ENCODE data around the gene AP2A2.

DNA sequence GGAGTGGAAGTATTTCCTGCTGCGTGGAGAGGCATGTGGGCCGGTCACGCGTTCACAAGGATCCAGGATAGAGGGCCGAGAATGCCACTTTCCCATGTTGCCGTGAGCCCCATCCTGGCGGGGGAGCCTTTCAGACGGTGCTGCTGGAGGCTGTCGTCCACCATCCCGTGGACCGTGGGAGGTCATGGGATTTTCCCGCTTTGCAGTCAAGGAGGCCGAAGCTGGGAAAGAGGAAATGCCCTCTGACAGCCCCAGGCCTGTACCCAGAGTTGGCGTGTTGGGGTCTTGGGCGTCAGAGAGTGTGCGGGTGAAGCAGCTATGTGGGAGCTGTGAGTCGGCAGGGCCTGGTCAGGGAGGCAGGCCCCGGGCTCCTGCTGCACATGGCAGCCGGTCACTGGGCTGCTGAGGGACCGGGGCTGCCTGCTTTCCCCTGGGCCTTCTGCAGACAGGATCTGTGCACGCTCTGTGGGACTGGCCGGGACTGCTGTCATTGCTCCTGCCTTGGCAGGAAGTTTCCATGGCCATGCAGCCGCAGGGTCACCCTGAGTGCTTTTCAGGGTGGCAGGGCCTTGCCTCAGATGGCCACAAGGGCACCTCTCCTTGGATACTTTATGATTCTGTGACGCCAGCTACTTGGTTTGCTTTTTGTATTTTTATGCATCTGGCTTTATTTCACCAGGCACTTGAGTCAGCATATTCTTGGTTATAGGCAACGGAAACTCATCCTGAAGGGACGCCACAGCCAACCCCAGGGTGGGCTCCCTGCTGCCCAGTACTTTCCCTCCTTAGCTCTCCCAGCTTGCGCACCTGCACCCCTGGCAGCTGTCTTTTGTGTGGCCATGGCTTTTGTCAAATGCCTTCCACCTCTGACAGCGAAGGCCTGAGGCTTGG lies 52.4 kb downstream of the AP2A2 start:
- no peak for TF ChIP-seq POLR2AphosphoS5 (IDR thresholded peaks at IDR 0.05; ENCODE audit: borderline replicate concordance, low read depth, low read length)
- TF ChIP-seq EZH2 (IDR thresholded peaks at IDR 0.05) = no peak
- no peak for TF ChIP-seq FOXP2 (optimal IDR thresholded peaks at IDR 0.05; ENCODE audit: control extremely low read depth, extremely low read length, insufficient read depth)

Measured in SK-N-MC (cell line).